Esophagus muscularis mucosa (tissue), 3 donors: ENCODE measurements around the gene SEC22A.

Source experiments
- POLR2AphosphoS5 ChIP-seq, 2 donors: sonication (generic); formaldehyde crosslinking; IDR thresholded peaks; one replicate each; pipeline ENCODE4 v1.6.1; 2017; ENCODE audit warnings: antibody characterized with exemption in 2 of 2
- TF ChIP-seq, protein P1 (sequence below), 3 experiments: fragments of 200-600 bp in 2 of 3; fragments of 450-650 bp in 1 of 3; sonication (generic) in 2 of 3; IDR thresholded peaks; one replicate each; pipeline ENCODE4 v1.5.1; 2017 to 2019; ENCODE audit warnings: antibody characterized with exemption in 3 of 3, mild to moderate bottlenecking in 2 of 3, moderate library complexity in 1 of 3

DNA sequence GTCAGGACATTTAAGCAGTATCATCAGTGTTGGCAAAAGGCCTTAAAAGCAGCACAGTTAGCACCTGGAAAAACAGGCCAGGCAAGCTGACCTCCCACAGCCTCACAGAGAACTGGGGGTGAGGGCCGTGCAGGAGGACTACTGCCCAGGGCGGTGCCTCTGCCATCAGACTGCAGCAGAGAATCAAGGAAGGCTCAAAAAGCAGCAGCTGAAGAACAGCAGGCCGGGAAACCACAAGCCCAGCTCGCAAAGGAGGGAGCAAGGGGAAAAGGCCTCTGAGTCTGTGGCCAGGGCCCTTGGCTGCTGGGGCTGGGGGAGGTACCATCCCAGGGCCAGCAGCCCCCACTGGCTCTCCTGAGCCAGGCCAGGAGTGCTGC lies 84.2 kb downstream of the SEC22A start:
- TF ChIP-seq, protein P1, sequence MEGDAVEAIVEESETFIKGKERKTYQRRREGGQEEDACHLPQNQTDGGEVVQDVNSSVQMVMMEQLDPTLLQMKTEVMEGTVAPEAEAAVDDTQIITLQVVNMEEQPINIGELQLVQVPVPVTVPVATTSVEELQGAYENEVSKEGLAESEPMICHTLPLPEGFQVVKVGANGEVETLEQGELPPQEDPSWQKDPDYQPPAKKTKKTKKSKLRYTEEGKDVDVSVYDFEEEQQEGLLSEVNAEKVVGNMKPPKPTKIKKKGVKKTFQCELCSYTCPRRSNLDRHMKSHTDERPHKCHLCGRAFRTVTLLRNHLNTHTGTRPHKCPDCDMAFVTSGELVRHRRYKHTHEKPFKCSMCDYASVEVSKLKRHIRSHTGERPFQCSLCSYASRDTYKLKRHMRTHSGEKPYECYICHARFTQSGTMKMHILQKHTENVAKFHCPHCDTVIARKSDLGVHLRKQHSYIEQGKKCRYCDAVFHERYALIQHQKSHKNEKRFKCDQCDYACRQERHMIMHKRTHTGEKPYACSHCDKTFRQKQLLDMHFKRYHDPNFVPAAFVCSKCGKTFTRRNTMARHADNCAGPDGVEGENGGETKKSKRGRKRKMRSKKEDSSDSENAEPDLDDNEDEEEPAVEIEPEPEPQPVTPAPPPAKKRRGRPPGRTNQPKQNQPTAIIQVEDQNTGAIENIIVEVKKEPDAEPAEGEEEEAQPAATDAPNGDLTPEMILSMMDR (IDR thresholded peaks at IDR 0.05): no peak
- no peak for TF ChIP-seq POLR2AphosphoS5 (IDR thresholded peaks at IDR 0.05)
